GM20431 (cell line): ENCODE measurements around the gene H2AZ2.
"Not testable (repeated sequence)": the region's sequence is repeated elsewhere in the genome, so short reads cannot be mapped to it uniquely, and the experiment has no call there.

Experiments used
- in situ Hi-C: fragments of 300-500 bp; cut with MseI, MboI; formaldehyde crosslinking; loops from one replicate; pipeline ENCODE4 v1.15.0; 2020; ENCODE audit warnings: low sequenced_read_pairs; ENCODE audit not compliant: unreplicated experiment

H2AZ2 gene

DNA sequence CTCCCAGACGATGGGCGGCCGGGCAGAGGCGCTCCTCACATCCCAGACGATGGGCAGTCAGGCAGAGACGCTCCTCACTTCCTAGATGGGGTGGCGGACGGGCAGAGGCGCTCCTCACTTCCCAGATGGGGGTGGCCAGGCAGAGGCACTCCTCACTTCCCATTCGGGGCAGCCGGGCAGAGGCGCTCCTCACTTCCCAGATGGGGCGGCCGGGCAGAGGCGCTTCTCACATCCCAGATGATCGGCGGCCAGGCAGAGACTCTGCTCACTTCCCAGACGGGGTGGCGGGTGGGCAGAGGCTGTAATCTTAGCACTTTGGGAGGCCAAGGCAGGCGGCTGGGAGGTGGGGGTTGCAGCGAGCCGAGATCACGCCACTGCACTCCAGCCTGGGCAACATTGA is 24.0 kb upstream of the H2AZ2 start:
- in situ Hi-C loops = not testable (repeated sequence)

DNA sequence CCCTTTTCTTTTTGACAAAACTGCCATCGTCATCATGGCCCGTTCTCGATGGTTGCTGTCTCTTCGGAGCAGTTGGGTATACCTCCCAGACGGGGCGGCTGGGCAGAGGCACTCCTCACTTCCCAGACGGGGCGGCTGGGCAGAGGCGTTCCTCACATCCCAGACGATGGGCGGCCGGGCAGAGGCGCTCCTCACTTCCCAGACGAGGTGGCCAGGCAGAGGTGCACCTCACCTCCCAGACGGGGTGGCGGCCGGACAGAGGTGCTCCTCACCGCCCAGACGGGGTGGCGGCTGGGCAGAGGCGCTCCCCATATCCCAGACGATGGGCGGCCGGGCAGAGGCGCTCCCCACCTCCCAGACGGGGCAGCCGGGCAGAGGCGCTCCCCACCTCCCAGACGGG is 22.9 kb upstream of the H2AZ2 start:
- in situ Hi-C loops = not testable (repeated sequence)

DNA sequence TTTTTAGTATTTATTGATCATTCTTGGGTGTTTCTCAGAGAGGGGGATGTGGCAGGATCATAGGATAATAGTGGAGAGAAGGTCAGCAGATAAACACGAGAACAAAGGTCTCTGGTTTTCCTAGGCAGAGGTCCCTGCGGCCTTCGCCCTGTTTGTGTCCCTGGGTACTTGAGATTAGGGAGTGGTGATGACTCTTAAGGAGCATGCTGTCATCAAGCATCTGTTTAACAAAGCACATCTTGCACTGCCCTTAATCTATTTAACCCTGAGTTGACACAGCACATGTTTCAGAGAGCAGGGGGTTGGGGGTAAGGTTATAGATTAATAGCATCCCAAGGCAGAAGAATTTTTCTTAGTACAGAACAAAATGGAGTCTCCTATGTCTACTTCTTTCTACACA is 22.4 kb upstream of the H2AZ2 start:
- in situ Hi-C loops = not testable (repeated sequence)

- in situ Hi-C loops = loop anchor here (10.0 kb wide), 1 partner anchor 267 kb away; no protein-coding TSS in a partner anchor
Measured at GRCh38 chr7:44867073-44867995, 19.4 kb upstream of the H2AZ2 start.

GRCh38 chr7:44861949-44862348 is 14.1 kb upstream of the H2AZ2 start:
- in situ Hi-C loops = loop anchor here (5.0 to 10.0 kb wide), 2 partner anchors 55 to 273 kb away; no protein-coding TSS in a partner anchor

- in situ Hi-C loops = no loop called here
Measured at GRCh38 chr7:44858161-44858560, 10.3 kb upstream of the H2AZ2 start.

- in situ Hi-C loops = no loop called here
Measured at GRCh38 chr7:44854644-44855364, 6.9 kb upstream of the H2AZ2 start.

GRCh38 chr7:44853391-44853790 is 5.5 kb upstream of the H2AZ2 start:
- in situ Hi-C loops = no loop called here

GRCh38 chr7:44852590-44852989 is 4.7 kb upstream of the H2AZ2 start:
- in situ Hi-C loops = no loop called here

DNA sequence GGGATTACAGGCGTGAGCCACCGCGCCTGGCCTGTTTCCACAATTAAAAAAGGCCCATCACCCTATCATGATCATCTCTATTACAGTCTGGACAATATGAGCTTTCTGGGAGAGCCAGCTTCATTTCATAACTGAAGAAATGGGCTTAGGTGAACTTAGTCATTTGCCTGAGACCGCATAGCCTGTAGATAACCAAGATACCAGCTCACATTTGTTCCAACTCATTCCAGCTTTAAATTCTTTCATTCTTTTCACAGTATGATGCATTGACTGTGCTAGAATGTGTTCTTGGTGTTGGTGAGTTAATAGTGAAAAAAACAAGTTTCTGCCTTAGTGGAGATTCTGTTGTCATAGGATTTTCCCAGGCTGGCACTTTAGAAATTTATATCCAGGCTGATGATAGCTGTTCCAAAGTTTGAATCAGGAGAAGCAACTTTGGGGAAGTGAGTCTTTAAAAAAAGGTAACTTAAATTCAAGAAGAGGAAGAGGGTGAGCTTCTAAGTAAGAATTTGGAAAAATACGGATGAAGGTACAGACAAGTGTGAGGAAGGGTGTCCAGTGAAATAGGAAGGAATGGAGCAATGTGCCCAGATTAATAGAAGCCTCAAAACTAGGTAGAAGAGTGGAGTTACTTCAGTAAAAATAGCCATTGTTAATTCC is 2.1 kb upstream of the H2AZ2 start:
- in situ Hi-C loops = no loop called here

DNA sequence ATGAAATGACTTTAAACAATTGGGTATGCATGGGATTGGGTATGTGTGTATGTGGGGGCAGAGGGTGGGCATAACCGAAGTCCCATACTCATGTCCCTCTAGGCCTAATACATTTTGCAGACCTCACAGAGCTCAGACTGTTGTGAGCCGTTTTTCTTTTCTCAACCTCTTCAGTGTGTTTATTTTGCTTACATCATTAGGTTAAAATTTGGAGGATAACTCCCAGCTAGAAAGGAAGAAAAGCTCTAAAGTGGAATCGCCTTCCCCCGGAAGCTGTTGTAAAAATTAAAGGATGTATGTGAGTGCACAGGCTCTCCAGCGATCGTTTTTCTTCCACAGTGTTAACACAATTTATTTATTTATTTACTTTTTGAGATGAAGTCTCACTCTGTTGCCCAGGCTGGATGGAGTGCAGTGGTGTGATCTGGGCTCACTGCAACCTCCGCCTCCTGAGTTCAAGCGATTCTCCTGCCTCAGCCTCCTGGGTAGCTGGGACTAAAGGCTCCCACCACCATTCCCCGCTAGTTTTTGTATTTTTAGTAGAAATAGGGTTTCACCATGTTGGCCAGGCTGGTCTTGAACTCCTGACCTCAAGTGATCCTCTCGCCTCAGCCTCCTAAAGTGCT is 1.5 kb upstream of the H2AZ2 start:
- in situ Hi-C loops = no loop called here

- in situ Hi-C loops = no loop called here
Measured at GRCh38 chr7:44847509-44847919, 373 bp downstream of the H2AZ2 start.

DNA sequence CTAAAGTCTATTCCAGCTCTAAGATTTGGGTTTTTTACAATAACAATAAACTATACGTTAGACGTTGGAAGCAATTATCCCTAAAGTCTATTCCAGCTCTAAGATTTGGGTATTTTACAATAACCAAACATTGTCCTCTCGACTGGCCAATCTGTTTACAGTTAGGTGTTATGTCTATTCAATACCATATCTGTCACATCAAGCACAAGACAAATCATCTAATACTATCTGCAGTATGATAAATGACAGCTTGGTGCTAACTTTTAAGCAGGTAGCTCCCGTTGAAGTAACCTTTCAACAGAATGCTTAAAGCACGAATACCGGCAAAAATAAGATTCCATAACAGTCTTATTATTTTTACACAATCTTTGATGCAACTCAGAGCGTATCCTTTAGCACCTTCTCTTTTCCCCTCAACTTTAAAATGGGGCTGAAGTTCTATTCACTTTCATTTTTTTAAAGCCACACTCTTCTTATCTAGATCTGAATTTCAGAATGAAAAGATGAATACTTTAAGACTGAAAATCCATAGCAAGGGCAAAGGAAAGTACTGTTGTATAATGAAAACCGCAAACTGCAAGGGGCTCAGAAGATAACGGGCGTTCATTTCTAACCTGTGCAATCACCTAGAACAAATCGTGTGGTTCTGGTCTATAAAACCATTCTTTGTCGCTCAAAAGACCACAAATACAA is 925 bp downstream of the H2AZ2 start:
- in situ Hi-C loops = no loop called here

DNA sequence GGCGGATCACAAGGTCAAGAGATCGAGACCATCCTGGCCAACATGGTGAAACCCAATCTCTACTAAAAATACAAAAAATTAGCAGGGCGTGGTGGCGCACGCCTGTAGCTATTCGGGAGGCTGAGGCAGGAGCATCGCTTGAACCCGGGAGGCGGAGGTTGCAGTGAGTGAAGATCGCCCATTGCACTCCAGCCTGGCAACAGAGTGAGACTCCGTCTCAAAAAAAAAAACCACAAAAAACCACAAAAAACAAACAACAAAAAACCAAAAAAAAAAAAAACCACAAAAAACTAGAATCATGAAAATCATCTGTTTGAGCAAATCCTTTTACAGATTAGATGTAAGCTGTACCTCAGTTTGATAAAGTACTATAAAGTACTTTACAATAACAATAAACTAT is 1.5 kb downstream of the H2AZ2 start:
- in situ Hi-C loops = not testable (repeated sequence)

GRCh38 chr7:44845451-44845850 is 2.4 kb downstream of the H2AZ2 start:
- in situ Hi-C loops = no loop called here

DNA sequence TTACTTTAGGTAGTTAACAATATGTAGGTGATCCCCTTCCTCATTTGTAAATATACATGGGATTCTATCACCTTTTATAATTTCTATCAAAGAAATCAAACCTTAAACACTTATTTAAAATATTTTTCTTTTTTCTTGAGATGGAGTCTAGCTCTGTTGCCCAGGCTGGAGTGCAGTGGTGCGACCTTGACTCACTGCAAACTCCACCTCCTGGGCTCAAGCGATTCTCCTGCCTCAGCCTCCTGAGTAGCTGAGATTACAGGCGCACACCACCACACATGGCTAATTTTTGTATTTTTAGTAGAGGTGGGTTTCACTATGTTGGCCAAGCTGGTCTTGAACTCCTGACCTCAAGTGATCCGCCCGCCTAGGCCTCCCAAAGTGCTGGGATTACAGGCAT is 4.4 kb downstream of the H2AZ2 start:
- in situ Hi-C loops = not testable (repeated sequence)

DNA sequence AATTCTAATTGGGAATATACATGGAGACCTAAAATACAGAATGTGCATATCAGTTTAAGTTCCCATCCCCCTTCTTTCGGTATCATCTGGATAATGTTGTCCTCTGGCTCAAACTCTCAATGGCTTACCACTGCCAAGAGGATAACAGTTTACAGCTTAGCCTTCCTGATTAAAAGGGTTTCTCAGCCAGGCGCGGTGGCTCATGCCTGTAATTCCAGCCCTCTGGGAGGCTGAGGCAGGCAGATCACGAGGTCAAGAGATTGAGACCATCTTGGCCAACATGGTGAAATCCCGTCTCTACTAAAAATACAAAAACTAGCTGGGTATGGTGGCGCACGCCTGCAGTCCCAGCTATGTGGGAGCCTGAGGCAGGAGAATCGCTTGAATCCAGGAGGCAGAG is 5.2 kb downstream of the H2AZ2 start:
- in situ Hi-C loops = not testable (repeated sequence)

DNA sequence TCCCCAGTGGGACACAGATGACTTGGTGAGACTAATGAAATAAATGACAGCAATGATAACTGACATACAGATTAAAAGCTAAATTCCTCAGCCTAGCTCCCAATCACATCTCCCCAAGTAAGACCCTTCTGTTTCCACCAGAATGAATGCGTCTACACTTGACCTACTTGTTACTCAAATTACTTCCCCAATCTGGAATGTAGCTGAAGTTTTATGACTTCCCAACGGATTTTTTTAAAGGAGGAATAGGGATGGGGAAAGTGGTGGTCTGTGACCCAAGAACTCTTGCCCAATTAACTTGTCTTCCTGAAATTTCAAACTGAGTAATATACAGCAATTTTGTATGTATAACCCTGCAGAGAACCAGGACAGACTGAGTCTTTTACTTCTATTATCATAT is 9.1 kb downstream of the H2AZ2 start:
- in situ Hi-C loops = no loop called here

GRCh38 chr7:44827567-44827966 is 20.3 kb downstream of the H2AZ2 start:
- in situ Hi-C loops = no loop called here
